Neural cell (in vitro differentiated cells): Measurements from ENCODE around the gene TMEM74B. TPM values are rescaled to one million over a fixed set of nuclear protein-coding genes. Genes with fewer than 3 reads are reported as not detected.

Experiments
- H2AFZ ChIP-seq: fragments of 200-600, 300-800 bp; sonication (generic), shearing (Covaris generic); 2 replicates; pipeline ENCODE4 v1.6.0; 2014; ENCODE audit warnings: low read depth, mild to moderate bottlenecking, antibody characterized with exemption, low read length, moderate library complexity
- H3F3A ChIP-seq: fragments of 200-600 bp; shearing (Covaris generic); 2 replicates; pipeline ENCODE4 v1.6.1; 2016; ENCODE audit warnings: mild to moderate bottlenecking, moderate library complexity, mixed read lengths, antibody characterized with exemption, low read length; ENCODE audit not compliant: insufficient read depth, poor library complexity, severe bottlenecking
- H3K27ac ChIP-seq: fragments of 200-600, 300-800 bp; sonication (generic), shearing (Covaris generic); 2 replicates; pipeline ENCODE4 v1.5.1; 2014; ENCODE audit warnings: mild to moderate bottlenecking, low read length, moderate library complexity
- H3K27me3 ChIP-seq: fragments of 300-800, 200-600 bp; sonication (generic), shearing (Covaris generic); 2 replicates; pipeline ENCODE4 v1.6.0; 2014; ENCODE audit warnings: mild to moderate bottlenecking, low read depth, low read length, moderate library complexity; ENCODE audit not compliant: insufficient read depth
- H3K36me3 ChIP-seq: fragments of 300-800, 200-600 bp; sonication (generic), shearing (Covaris generic); 2 replicates; pipeline ENCODE4 v1.5.1; 2014; ENCODE audit warnings: mild to moderate bottlenecking, antibody characterized with exemption, low read length, moderate library complexity; ENCODE audit not compliant: insufficient read depth
- H3K4me2 ChIP-seq: fragments of 300-800, 200-600 bp; sonication (generic), shearing (Covaris generic); 2 replicates; pipeline ENCODE4 v1.6.0; 2014; ENCODE audit warnings: mild to moderate bottlenecking, low read length
- H3K4me3 ChIP-seq: fragments of 300-800, 200-600 bp; sonication (generic), shearing (Covaris generic); 2 replicates; pipeline ENCODE4 v1.5.1; 2014; ENCODE audit warnings: mild to moderate bottlenecking, low read length, moderate library complexity
- H3K79me2 ChIP-seq: fragments of 200-600 bp; shearing (Covaris generic); replicated peaks from 2 replicates; pipeline ENCODE4 v1.6.0; 2014; ENCODE audit warnings: mild to moderate bottlenecking, low read length, moderate library complexity; ENCODE audit not compliant: insufficient read depth
- H3K9ac ChIP-seq: fragments of 300-800, 200-600 bp; sonication (generic), shearing (Covaris generic); 2 replicates; pipeline ENCODE4 v1.6.1; 2016; ENCODE audit warnings: mild to moderate bottlenecking, low read length, mixed read lengths
- H3K9me2 ChIP-seq: fragments of 200-600 bp; shearing (Covaris generic); 2 replicates; pipeline ENCODE4 v1.6.1; 2016; ENCODE audit warnings: mild to moderate bottlenecking, low read length, mixed read lengths; ENCODE audit not compliant: insufficient read depth
- H3K9me3 ChIP-seq: fragments of 200-600, 300-800 bp; sonication (generic), shearing (Covaris generic); 2 replicates; pipeline ENCODE4 v1.6.1; 2016; ENCODE audit warnings: mild to moderate bottlenecking, mixed run types, low read length, moderate library complexity, mixed read lengths
- H4K20me1 ChIP-seq: fragments of 200-600 bp; shearing (Covaris generic); 2 replicates; pipeline ENCODE4 v1.6.1; 2016; ENCODE audit warnings: mild to moderate bottlenecking, mixed run types; ENCODE audit not compliant: insufficient read depth
- CTCF ChIP-seq: fragments of 450-650 bp; IDR thresholded peaks from 2 replicates; pipeline ENCODE4 v1.5.1; 2014; ENCODE audit warnings: antibody characterized with exemption, mild to moderate bottlenecking, moderate library complexity; ENCODE audit not compliant: poor library complexity, severe bottlenecking
- EP300 ChIP-seq: fragments of 450-650 bp; conservative IDR thresholded peaks from 2 replicates; pipeline ENCODE4 v1.6.1; 2014; ENCODE audit warnings: antibody characterized with exemption, mild to moderate bottlenecking, moderate library complexity; ENCODE audit not compliant: poor library complexity, severe bottlenecking
- EZH2 ChIP-seq: fragments of 200-600, 300-800 bp; shearing (Covaris generic), sonication (generic); IDR thresholded peaks from 2 replicates; pipeline ENCODE4 v1.6.1; 2014; ENCODE audit warnings: antibody characterized with exemption, low read length, borderline replicate concordance, mild to moderate bottlenecking; ENCODE audit not compliant: insufficient read depth, poor library complexity, severe bottlenecking
- MXI1 ChIP-seq: fragments of 450-650 bp; conservative IDR thresholded peaks from 2 replicates; pipeline ENCODE4 v1.6.1; 2014; ENCODE audit warnings: antibody characterized with exemption, mild to moderate bottlenecking; ENCODE audit not compliant: poor library complexity, severe bottlenecking
- POLR2AphosphoS5 ChIP-seq: IDR thresholded peaks from 2 replicates; pipeline ENCODE4 v1.6.1; 2012
- RAD21 ChIP-seq: fragments of 450-650 bp; conservative IDR thresholded peaks from 2 replicates; pipeline ENCODE4 v1.6.1; 2014; ENCODE audit warnings: antibody characterized with exemption, mild to moderate bottlenecking, moderate library complexity
- REST ChIP-seq: IDR thresholded peaks from 2 replicates; pipeline ENCODE4 v1.6.1; 2012; ENCODE audit warnings: borderline replicate concordance
- SMC3 ChIP-seq: fragments of 450-650 bp; conservative IDR thresholded peaks from 2 replicates; pipeline ENCODE4 v1.6.1; 2014; ENCODE audit warnings: antibody characterized with exemption, mild to moderate bottlenecking, moderate library complexity; ENCODE audit not compliant: poor library complexity
- TAF1 ChIP-seq: IDR thresholded peaks from 2 replicates; pipeline ENCODE4 v1.6.1; 2012; ENCODE audit warnings: low read depth
- polyA plus RNA-seq: library from polyadenylated mRNA; depleted of rRNA; stranded (reverse); fragments of >200 nt; gene quantifications from 2 replicates; pipeline ENCODE4 v1.2.3, GENCODE V29; 2014

TMEM74B gene
- polyA plus RNA-seq, 1 donor from 2014 or later: 155 TPM

GRCh38 chr20:1212607-1213396 lies 28.0 kb upstream of the TMEM74B start:
- Histone ChIP-seq H2AFZ (no peak overlapping the region), H3K9ac (no peak overlapping the region), H3K9me3 (no peaks in the 10 kb centered on the region), H3K27me3 (no peaks in the 10 kb centered on the region), H3F3A (no peaks in the 10 kb centered on the region), H4K20me1 (no peaks in the 10 kb centered on the region), H3K4me2 (no peak overlapping the region), H3K36me3 (no peaks in the 10 kb centered on the region), H3K9me2 (no peaks in the 10 kb centered on the region), H3K4me3 (no peak overlapping the region), H3K79me2 (no peaks in the 10 kb centered on the region), H3K27ac (no peak overlapping the region)
- TF ChIP-seq RAD21 (peak; percentile 80), SMC3 (peak; percentile 76), CTCF (peak; percentile 85), MXI1 (no peak), POLR2AphosphoS5 (no peak)

GRCh38 chr20:1212023-1212422 lies 27.2 kb upstream of the TMEM74B start:
- H3K9me2 ChIP-seq: no peaks in the 10 kb centered on the region
- no peak overlapping the region for H2AFZ ChIP-seq
- no peaks in the 10 kb centered on the region for H3K79me2 ChIP-seq
- no peaks in the 10 kb centered on the region for H3K36me3 ChIP-seq
- H4K20me1 ChIP-seq: no peaks in the 10 kb centered on the region
- no peak overlapping the region for H3K4me3 ChIP-seq
- H3F3A ChIP-seq: no peaks in the 10 kb centered on the region
- no peak overlapping the region for H3K27ac ChIP-seq
- TF ChIP-seq MXI1 (no peak), EP300 (no peak), REST (no peak), TAF1 (no peak), SMC3 (no peak), EZH2 (no peak), RAD21 (no peak), POLR2AphosphoS5 (no peak), CTCF (no peak)
- no peak overlapping the region for H3K4me2 ChIP-seq
- H3K9me3 ChIP-seq: no peaks in the 10 kb centered on the region
- no peaks in the 10 kb centered on the region for H3K27me3 ChIP-seq
- H3K9ac ChIP-seq: no peak overlapping the region
